ENCODE results near the gene CFTR.
"Not testable (repeated sequence)": the region's sequence is repeated elsewhere in the genome, so short reads cannot be mapped to it uniquely, and the experiment has no call there.

Gene CFTR

DNA sequence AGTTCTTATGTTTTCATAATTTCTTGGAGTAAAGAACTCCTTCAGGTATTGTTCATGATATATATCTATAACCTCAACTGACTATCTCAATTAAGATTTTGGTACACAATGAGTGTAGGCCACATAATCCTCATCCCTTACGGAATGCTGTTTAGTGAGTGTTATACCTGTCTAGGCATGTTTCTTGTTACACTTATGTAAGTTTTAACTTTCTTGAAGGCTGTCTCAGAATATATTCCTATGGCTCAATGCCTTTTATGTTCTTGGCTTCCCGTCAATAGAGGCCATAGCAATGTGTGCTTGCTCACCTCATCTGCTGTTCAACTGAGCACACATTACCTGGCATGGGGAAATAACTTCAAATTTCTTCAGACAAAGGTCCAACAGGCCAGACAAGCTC is 208.3 kb downstream of the CFTR start:
- DNase-seq (ENCODE audit: low spot score), result no peak

DNA sequence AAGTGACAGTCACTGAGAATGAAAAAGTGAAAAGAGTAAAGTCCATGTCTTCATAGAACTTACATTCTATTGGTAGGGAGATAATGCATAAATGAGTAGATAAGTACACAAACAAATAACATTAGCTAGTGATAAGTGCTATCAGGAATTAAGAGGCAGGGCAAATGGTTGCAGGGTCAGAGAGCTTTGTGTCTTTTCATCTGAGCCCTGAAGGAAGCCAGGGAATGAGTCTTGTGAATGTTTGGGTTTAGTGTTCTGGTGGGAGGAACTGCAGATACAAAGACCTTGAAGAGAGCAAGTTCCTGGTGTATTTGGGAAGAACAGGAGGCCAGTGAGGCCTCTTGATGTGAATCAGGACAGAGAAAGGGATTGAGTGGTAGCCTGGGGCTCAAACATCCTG is 209.6 kb downstream of the CFTR start:
- no peak for DNase-seq (ENCODE audit: low spot score)

DNA sequence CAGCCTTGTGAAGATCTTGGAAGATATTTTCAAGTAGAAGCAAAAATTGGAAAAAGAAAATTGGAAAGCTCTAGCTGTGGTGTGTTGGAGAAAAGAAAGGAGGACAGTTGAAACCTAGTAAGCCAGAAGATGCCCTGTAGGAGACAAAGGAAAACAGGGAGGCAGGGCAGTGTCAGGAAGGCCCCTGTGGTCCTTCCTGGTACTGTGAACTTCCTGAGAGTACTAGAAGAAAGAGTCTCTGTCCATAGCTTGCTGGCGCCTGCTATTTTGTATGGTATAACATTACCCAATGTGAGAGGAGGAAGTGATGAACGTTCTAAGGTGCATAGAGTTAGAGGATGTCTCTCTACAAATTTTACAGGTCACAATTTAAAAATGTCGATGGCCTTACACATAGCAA is 210.3 kb downstream of the CFTR start:
- no peak for DNase-seq (ENCODE audit: low spot score)

DNA sequence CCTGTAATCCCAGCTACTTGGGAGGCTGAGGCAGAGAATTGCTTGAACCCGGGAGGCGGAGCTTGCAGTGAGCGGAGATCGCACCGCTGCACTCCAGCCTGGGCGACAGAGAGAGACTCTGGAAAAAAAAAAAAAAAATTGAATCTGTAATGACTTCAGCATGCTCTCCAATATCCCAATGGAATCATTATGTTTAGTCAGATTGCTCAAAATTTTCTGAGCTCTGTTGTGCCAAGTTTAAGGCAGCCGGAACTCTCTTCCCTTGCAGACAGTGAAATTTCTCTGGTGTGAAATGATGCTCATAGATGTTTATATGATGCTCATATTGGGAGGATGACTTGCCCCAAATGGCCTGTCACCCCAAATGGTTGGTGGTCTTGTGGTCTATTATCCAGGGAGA is 212.5 kb downstream of the CFTR start:
- DNase-seq (ENCODE audit: low spot score), result no peak

DNA sequence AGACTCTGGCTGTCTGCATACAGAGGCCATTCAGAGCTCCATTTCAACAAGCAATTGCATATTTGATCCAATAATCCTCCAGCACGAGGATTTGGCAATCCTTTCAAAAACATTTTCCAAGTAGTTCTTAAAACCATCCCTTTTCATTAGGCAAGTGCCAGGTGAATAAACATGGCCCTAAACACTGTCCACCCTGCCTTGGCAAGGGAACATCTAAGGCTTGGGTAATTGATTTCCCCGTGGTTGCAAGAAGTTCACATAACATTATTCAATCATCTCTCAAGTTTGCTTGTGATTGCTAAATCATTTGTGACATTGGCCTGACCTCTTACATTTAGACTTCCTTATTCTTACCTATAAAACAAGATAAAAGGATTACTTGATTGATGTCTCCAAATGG is 218.2 kb downstream of the CFTR start:
- no peak for DNase-seq (ENCODE audit: low spot score)

DNA sequence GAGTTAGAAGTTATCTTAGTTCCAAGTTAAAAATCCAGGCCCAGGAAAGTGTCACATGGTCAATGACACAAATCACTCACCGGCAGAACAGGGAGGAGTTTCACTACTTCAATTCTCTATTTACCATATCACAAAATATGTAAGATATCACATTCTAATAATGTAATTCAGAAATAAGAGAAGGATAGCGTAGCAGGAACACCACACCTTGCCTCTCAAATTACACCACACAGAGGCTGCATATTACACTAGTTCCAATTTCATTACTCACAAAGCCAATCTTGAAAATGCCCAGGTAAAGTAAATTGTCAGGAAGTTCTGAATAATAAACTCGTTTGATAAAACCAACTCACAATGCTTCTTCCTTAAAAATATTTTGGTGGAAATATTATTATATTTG is 224.2 kb downstream of the CFTR start:
- no peak for DNase-seq (ENCODE audit: low spot score)

DNA sequence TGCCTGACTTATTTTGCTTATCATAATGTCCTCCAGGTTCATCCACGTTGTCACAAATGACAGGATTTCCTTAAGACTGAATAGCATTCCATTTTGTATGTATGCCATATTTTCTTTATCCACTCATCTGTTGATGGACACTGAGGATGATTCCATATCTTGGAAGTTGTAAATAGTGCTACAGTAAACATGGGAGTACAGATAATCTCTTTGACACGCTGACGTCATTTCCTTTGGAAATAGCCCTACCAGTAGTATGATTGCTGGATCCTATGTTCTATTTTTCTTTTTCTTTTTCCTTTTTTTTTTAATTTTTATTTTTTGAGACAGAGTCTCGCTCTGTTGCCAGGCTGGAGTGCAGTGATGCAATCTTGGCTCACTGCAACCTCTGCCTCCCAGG is 225.8 kb downstream of the CFTR start:
- no peak for DNase-seq (ENCODE audit: low spot score)

DNA sequence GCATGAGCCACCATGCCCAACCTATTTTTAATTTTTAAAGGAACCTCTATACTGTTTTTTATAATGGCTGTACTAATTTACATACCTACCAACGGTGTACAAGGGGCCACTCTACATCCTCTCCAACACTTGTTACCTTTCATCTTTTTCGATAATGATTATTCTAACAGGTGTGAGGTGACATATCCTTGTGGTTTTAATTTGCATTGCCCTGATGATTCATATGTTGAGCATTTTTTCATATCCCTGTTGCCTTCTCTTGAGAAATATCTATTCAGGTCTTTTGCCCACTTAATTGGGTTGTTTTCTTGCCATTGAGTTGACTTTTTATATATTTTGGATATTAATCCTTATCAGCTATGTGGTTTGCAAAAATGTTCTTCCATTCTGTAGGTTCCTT is 226.4 kb downstream of the CFTR start:
- DNase-seq (ENCODE audit: low spot score), result no peak

DNA sequence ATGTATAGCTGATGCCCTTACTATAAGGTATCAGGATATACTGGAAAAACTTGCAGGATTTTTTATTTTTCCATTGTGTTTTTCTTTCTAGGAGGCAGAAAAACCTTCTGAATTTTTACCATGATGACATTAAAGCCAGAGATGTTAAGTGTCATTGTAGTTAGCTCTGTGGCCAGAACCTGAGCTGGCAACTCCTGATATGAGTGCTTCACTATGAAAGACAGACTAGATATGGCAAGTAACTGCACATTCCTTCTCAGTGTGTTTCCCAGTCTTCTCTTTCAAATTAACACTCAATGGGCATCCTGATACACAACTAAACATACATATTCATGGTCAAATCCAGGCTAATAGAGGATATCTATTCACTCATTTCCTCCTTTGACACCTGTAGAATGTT is 227.3 kb downstream of the CFTR start:
- DNase-seq (ENCODE audit: low spot score), result no peak

DNA sequence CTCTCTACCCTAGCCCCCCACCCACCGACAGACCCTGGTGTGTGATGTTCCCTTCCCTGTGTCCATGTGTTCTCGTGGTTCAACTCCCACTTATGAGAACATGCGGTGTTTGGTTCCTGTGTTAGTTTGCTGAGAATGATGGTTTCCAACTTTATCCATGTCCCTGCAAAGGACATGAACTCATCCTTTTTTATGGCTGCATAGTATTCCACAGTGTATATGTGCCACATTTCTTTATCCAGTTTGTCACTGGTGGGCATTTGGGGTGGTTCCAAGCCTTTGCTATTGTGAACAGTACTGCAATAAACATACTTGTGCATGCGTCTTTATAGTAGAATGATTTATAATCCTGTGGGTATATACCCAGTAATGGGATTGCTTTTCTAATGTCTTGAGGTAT is 228.3 kb downstream of the CFTR start:
- not testable (repeated sequence) for DNase-seq (ENCODE audit: low spot score)

DNA sequence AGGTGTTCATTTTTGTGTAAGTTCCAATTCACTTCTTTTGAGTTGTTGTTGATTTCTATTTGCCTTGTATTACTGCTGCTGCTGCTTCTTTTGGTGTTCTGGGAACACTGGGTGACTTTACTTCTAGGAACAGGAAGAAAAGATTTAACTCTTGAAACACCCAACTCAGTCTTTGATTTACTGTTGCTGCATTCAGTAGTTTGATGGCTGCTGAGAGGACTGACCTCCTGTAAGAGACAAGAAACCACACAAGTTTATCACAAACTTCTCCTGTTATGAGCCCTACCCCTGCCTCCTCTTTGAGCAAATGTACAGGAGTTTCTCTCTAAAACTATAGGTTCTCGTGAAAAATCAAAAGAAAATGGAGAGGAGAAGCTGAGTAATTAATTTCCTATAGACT is 231.7 kb downstream of the CFTR start:
- no peak for DNase-seq (ENCODE audit: low spot score)

DNA sequence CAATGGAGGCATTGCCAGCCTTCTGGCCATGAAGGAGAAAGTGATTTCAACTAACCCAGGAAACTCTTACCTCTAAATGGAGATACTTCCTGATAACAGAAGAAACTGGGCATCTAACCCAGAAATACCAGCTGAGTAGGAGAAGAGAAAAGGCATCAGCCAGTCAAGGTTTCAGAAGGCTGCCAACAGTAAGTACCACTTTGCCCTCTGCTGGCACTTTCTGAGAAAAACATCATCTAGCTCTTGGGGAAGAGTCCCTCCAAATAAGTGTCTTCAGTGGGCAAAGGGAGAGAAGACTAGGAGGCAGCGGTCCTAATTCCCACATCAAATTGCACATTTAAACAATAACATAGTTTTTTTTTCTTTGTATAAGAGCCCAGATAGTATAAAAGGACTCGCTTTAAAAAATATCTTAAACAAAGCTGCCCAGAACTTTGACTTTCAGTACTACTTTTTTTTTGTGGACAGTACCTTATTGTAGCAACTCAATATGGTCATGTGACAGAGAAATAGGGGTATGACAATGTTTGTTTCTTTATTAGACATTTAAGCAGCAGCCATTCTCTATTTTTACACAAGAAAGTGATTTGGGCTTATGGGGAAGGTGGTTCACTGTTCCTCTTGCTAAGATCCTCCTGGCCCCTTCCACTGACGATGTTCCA is 236.1 kb downstream of the CFTR start:
- peak; percentile 80 for DNase-seq (ENCODE audit: low spot score)

DNA sequence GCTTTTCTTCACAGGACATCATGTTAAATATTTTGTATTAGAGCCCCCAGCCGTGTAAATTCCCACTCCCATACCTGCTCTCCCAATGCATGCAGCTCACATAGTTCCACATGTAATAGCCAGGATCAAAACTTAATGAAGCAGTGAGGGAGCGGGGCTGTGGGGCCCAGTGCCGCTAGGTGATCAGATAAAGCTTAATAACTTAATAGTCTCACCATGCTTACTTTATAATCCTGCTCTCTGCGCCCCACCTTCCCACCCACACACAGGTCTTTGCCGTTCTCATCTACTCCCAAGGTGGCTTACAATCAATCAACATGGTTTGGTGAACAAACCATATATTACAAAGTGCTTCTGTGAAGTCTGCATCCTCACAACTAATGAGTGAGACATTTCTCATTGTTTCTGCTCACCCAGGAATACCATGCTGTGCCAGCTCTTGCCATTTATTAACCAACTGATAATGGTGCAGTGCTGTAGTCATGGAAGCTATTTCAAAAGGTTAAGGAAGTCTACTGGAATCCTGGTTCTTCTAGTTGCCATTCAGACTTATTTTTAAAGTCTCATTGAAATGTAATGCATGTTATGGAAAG is 237.0 kb downstream of the CFTR start:
- no peak for DNase-seq (ENCODE audit: low spot score)

DNA sequence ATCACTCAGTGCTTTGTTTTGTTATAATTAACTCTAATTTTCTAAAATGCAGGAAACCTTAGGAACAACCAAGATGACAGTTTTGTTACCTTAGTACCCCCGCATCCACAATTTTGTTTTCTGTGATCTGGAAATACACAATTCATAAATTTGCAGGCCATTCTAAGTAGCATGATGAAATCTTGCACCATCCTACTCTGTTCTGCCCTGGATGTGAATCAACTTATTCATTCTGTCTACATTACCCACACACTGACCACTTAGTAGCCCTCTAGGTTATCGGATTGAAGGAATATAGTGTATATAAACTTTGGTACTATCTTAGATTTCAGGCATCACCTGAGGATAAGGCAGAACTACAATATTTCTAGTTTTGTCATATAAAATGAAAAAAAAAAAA is 237.5 kb downstream of the CFTR start:
- DNase-seq (ENCODE audit: low spot score), result no peak
